Left colon (tissue), 2 donors: Measurements from ENCODE around the gene ZNF576. TPM values are rescaled to one million over a fixed set of nuclear protein-coding genes. Genes with fewer than 3 reads are reported as not detected.
"Not testable (repeated sequence)": the region's sequence is repeated elsewhere in the genome, so short reads cannot be mapped to it uniquely, and the experiment has no call there.

Experiments used
- ATAC-seq: fragments of 200-7000 bp; cut with Tn5 transposase; one replicate; pipeline ENCODE4 v1.9.1; 2020; ENCODE audit warnings: mild to moderate bottlenecking, moderate library complexity
- DNase-seq, 2 donors: peaks; one replicate each; pipeline ENCODE4 v3.0.0-alpha.2; 2020
- intact Hi-C, 2 donors: fragments of 100-400 bp; cut with DNase I in 1 of 2; cut with micrococcal nuclease in 1 of 2; formaldehyde crosslinking; loops; one replicate each; pipeline versions ENCODE4 v1.11.2 to v1.14.0; 2022; cut with DNase I, micrococcal nuclease
- total RNA-seq, 2 donors: library from RNA; stranded (reverse); fragmentation: NEBNext Ultra II Directional; extraction: Animal tissue kit (Norgen Biotek cat#: 25700); gene quantifications; one replicate each; pipeline ENCODE4 v1.2.1, GENCODE V29; 2021
- donor health status: DM: no; HTN: no; CAD: no.
- donor health status: DM: yes; HTN: yes; CAD: no.

Gene ZNF576
- total RNA-seq, 2 donors from 2014 or later: 13.5 to 16.6 TPM

DNA sequence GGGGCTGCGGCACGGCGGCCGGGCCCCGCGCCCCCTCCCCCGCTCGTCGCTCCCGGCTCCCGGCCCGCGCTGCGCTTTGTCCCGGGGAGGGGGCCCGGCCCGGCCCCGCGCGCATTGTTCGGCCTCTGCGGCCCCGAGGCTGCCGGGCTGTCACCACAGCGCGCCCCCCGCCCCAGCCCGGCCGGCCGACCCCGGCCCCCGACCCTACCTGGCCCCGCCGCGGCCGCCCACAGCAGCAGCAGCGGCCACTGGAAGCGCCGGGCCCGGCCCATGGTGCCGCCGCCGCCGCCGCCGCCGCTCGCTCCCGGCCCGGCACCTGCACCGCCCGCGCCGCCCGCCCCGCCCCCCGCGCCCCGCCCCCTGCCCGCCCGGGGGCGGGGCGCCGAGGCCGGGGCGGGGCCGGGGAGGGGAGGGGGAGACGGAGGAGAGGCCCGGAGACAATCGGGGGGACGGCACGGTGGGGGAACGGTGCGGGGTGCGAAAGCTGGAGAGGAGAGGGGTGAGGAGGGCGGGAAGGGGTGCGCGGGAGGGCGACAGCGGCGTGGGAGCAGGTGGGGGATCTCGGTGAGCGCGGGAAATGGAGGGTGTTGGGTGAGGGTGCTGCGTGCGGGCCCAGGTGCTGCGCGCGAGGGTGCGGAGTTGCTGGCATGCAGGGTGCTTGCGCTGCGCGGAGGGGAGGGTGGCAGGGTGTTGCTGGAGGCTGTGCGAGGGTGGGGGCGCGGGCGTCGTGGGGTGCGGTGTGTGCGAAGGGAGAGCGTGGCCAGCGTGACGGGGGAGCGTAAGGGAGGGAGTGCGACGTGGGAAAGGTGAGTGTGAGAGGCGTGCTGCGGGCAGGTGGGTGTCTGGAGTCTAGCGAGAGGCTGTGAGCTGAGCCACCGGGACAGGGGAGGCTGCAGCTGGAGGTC, 43.4 kb downstream of the ZNF576 start, which contains the start of gene CADM4:
TSS of gene CADM4 (minus strand) at position 332 of the 905 bp plus-strand sequence. CDS start at position 272, 60 bp downstream.
- peak; percentile 89 for ATAC-seq

DNA sequence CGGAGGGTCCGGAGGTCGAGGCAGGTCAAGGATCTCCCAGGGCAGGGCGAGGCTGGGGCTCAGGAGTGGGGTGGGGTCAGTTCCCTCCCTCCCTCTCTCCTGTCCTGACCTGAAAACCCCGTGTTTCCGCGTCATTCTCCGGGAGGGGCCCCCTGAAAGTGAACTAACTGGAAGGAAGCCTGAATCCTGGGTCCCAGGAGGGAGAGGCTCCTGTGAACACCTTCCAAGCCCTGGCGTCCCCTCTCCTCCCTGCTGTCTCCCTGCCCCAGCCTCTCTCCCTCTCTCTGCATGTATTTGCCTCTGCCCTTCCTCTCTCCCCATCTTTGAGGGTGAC, 44.0 kb downstream of the ZNF576 start:
- intact Hi-C loops: loop anchor here in 1 of 2 donors (5.0 kb wide), 1 partner anchor 83 kb away; no protein-coding TSS in a partner anchor
- ATAC-seq (no peak), DNase-seq (no peak)

More for the DNA sequence above, 43.4 kb downstream of the ZNF576 start, which contains the start of gene CADM4:
- peak; percentile 40 to 48 for DNase-seq
- intact Hi-C loops: loop anchor here in 1 of 2 donors (5.0 kb wide), 1 partner anchor 82 kb away; no protein-coding TSS in a partner anchor

DNA sequence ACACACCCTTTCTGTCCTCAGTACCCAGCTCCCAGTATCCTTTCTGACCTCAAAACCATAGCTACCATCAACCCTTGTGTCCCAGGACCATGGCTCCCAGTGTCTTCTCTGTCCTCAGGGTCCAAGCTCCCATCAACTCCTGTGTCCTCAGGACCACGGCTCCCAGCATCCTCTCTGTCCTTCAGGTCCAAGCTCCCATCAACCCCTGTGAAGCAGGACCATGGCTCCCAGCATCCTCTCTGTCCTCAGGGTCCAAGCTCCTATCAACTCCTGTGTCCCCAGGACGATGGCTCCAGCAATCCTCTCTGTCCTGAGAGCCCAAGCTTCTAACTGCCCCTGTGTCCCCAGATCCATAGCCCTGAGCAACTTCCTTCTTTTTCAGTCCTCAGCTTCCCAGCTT, 44.9 kb downstream of the ZNF576 start:
- DNase-seq (no peak), ATAC-seq (no peak)
- intact Hi-C loops: loop anchor here in 1 of 2 donors (5.0 kb wide), 1 partner anchor 84 kb away; no protein-coding TSS in a partner anchor

DNA sequence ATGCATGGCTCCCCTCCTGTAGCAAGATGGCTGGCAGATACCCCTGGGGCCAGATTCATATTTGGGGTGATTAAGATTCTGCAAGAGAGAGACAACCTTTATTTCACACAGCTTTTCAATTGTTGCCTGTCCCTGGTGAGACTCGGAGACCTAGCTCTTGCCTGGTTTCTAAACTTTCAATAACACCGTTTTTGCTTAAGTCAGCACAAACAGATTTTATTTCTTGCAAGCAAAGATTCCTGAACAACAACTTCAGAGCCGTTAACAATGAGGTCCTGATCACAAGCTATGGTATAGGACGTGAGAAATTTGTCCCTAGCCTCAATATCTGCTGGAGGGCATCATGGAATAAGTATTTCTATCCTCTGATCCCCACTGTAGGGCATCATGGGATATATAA, 46.1 kb downstream of the ZNF576 start:
- ATAC-seq (no peak), DNase-seq (no peak)
- intact Hi-C loops: loop anchor here in 1 of 2 donors (5.0 kb wide), 1 partner anchor 85 kb away; no protein-coding TSS in a partner anchor

DNA sequence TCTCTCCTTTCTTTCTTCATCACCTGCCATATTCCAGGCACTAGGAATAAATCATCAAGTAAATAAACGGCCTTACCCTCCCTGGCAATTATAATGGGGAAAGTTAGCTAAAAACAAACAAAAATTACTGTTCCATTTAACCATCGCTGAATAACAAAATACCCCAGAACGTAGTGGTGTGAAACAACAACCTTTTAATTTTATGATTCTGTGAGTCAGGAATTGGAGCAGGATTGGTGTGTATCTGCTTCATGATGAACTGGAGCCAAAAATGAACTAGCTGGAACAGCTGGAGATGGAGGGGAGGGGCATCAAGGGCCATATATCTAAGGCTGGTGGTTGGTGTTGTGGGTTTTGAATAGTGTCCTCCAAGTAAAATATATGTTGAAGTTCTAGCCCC, 46.9 kb downstream of the ZNF576 start:
- intact Hi-C loops: loop anchor here in 1 of 2 donors (5.0 kb wide), 1 partner anchor 86 kb away; no protein-coding TSS in a partner anchor
- ATAC-seq (no peak), DNase-seq (no peak)

DNA sequence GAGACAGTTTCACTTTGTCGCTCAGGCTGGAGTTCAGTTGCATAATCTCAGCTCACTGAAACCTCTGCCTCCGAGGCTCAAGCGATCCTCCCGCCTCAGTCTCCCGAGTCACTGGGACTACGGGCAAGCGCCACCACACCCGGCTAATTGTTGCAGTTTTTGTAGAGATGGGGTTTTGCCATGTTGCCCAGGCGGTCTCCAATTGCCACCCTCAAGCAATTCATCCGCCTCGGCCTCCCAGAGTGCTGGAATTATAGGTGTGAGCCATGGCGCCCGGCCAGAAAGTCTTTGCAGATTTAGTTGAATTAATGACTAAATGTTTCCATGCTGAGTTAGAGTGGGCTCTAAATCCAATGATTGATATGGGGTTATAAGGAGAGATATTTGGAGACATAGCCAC, 47.8 kb downstream of the ZNF576 start:
- intact Hi-C loops: loop anchor here in 1 of 2 donors (5.0 kb wide), 1 partner anchor 87 kb away; no protein-coding TSS in a partner anchor
- no peak for DNase-seq
- ATAC-seq: no peak

DNA sequence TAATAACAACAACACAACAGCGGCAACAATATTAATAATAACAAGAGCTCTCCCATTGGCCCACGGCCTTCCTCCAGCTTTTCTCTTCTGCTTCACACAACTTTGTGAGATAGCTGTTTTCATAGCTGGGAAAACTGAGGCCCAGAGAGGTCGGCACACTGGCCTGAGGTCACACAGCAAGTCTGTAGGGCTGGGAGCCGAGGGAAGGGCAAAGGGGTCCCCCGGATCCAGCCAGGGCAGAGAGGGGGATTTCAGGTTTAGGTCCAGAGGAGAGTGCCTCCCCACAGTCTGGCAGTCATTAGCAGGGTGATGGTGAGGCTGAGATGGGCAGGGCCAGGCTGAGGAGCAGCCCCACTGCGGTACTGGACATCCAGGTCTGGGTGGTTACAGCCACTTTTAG, 52.2 kb downstream of the ZNF576 start:
- DNase-seq: no peak
- intact Hi-C loops: no loop called here
- ATAC-seq: no peak

DNA sequence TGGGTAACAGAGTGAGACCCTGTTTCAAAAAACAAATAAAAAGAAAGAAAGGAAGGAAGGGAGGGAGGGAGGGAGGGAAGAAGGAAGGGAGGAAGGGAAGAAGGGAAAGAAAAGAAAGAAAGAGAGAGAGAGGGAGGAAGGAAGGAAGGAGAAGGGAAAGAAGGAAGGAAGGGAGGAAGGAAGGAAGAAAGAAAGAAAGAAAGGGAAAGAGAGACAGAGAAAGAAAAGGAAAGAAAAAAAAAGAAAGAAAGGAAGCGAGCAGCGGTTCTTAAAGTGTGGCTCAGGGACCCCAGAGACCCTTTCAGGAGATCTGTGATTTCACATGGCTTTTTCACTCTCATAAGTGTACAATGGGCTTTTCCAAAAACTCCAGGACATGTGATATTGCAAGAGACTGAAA, 53.1 kb downstream of the ZNF576 start:
- intact Hi-C loops: no loop called here
- ATAC-seq (no peak), DNase-seq (no peak)

DNA sequence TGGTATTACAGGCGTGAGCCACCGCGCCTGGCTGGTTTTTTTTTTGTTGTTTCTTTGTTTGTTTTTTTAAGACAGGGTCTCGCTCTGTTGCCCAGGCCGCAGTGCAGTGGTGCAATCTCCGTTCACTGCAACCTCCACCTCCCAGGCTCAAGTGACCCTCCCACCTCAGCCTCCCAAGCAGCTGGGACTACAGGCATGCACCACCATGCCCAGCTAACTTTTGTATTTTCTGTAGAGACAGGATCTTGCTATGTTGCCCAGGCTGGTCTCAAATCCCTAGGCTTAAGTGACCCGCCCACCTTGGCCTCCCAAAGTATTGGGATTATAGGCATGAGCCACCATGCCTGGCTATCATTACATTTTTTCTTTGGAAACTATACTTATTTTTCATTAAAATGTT, 53.9 kb downstream of the ZNF576 start:
- not testable (repeated sequence) for DNase-seq, ATAC-seq
- intact Hi-C loops: loop anchor here in 1 of 2 donors (10.0 kb wide), 1 partner anchor 205 kb away; no protein-coding TSS in a partner anchor

Other genes starting within 250 kb of the ZNF576 start
- 100 to 1,000 TPM; 376 to 475 TPM for gene CD177, start 242.9 kb upstream of the ZNF576 start, total RNA-seq
- under 1 TPM; 0.27 to 0.34 TPM for gene TEX101, start 181.7 kb upstream of the ZNF576 start, total RNA-seq
- gene LYPD3, start 131.0 kb upstream of the ZNF576 start, total RNA-seq: under 1 TPM; 0.21 to 0.56 TPM
- 10 to 100 TPM in 1 of 2 donors, 1 to 10 TPM in 1; 9.7 to 11.6 TPM for gene PHLDB3, start 91.8 kb upstream of the ZNF576 start, total RNA-seq
- 100 to 1,000 TPM; 480 to 631 TPM for gene ETHE1, start 69.4 kb upstream of the ZNF576 start, total RNA-seq
- 1 to 10 TPM; 6.5 to 7.7 TPM for gene ZNF575, start 63.4 kb upstream of the ZNF576 start, total RNA-seq
- 10 to 100 TPM; 16.5 to 17.3 TPM for gene XRCC1, start 21.1 kb upstream of the ZNF576 start, total RNA-seq
- 1 to 10 TPM in 1 of 2 donors, under 1 TPM in 1; 0.95 to 1.6 TPM for gene PINLYP, start 20.8 kb upstream of the ZNF576 start, total RNA-seq
- 10 to 100 TPM; 19.8 to 23.3 TPM for gene IRGQ, start 461 bp upstream of the ZNF576 start, total RNA-seq
- gene SRRM5, start 15.5 kb downstream of the ZNF576 start, total RNA-seq: under 1 TPM; 0.14 to 0.73 TPM
- 10 to 100 TPM; 16.3 to 18.7 TPM for gene ZNF428, start 23.0 kb downstream of the ZNF576 start, total RNA-seq
- gene CADM4, start 43.3 kb downstream of the ZNF576 start, total RNA-seq: 1 to 10 TPM; 2.0 to 4.9 TPM
- gene PLAUR, start 73.6 kb downstream of the ZNF576 start, total RNA-seq: 100 to 1,000 TPM in 1 of 2 donors, 10 to 100 TPM in 1; 44.4 to 130 TPM
- not detected for gene IRGC, start 119.5 kb downstream of the ZNF576 start, total RNA-seq
- gene SMG9, start 158.4 kb downstream of the ZNF576 start, total RNA-seq: 10 to 100 TPM; 25.4 to 40.3 TPM
- gene KCNN4, start 184.4 kb downstream of the ZNF576 start, total RNA-seq: 10 to 100 TPM; 21.2 to 45.6 TPM
- 1 to 10 TPM in 1 of 2 donors, under 1 TPM in 1; 0.70 to 3.5 TPM for gene LYPD5, start 205.9 kb downstream of the ZNF576 start, total RNA-seq
- gene ZNF283, start 230.7 kb downstream of the ZNF576 start, total RNA-seq: 10 to 100 TPM in 1 of 2 donors, 1 to 10 TPM in 1; 8.1 to 11.5 TPM